H9 (cell line): Measurements from ENCODE around the gene CDC42EP3. TPM values are rescaled to one million over a fixed set of nuclear protein-coding genes. Genes with fewer than 3 reads are reported as not detected.

Experiments
- DNase-seq: peaks from one replicate; pipeline ENCODE4 v3.0.0-alpha.2; 2017
- H2AFZ ChIP-seq: one replicate; pipeline ENCODE4 v1.6.1; 2013; ENCODE audit warnings: mild to moderate bottlenecking, low read length, control low read depth, moderate library complexity
- H2AK5ac ChIP-seq: 2 replicates; pipeline ENCODE4 v1.6.1; 2013; ENCODE audit warnings: low read length, control low read depth, mixed read lengths; ENCODE audit not compliant: insufficient read length
- H2BK120ac ChIP-seq: one replicate; pipeline ENCODE4 v1.6.1; 2013; ENCODE audit warnings: low read depth, mild to moderate bottlenecking, low read length, control low read depth, inconsistent platforms; ENCODE audit not compliant: poor library complexity, severe bottlenecking
- H2BK12ac ChIP-seq: 2 replicates; pipeline ENCODE4 v1.6.1; 2013; ENCODE audit warnings: low read length, control low read depth, mixed read lengths, low read depth; ENCODE audit not compliant: insufficient read length
- H2BK15ac ChIP-seq: 2 replicates; pipeline ENCODE4 v1.6.1; 2013; ENCODE audit warnings: low read depth, low read length, control low read depth
- H2BK20ac ChIP-seq: one replicate; pipeline ENCODE4 v1.6.1; 2013; ENCODE audit warnings: low read depth, mild to moderate bottlenecking, low read length, control low read depth, inconsistent platforms; ENCODE audit not compliant: poor library complexity, severe bottlenecking
- H2BK5ac ChIP-seq: 2 replicates; pipeline ENCODE4 v1.6.1; 2013; ENCODE audit warnings: low read length, control low read depth, mixed read lengths; ENCODE audit not compliant: insufficient read length
- H3K14ac ChIP-seq: 2 replicates; pipeline ENCODE4 v1.6.1; 2013; ENCODE audit warnings: low read length, control low read depth; ENCODE audit not compliant: insufficient read depth
- H3K18ac ChIP-seq: 2 replicates; pipeline ENCODE4 v1.6.1; 2013; ENCODE audit warnings: low read depth, mild to moderate bottlenecking, mixed read lengths, low read length, control low read depth; ENCODE audit not compliant: insufficient read length
- H3K23ac ChIP-seq: 2 replicates; pipeline ENCODE4 v1.6.1; 2013; ENCODE audit warnings: low read length, control low read depth, mixed read lengths, low read depth; ENCODE audit not compliant: insufficient read length
- H3K23me2 ChIP-seq: 2 replicates; pipeline ENCODE4 v1.6.1; 2013; ENCODE audit warnings: low read depth, mild to moderate bottlenecking, mixed read lengths, low read length, control low read depth; ENCODE audit not compliant: insufficient read length, poor library complexity, severe bottlenecking
- H3K27ac ChIP-seq: 2 replicates; pipeline ENCODE4 v1.5.1; 2013; ENCODE audit warnings: low read length, control low read depth, mixed read lengths, low read depth; ENCODE audit not compliant: insufficient read length
- H3K27me3 ChIP-seq: 2 replicates; pipeline ENCODE4 v1.6.1; 2013; ENCODE audit warnings: low read length, control low read depth, inconsistent platforms; ENCODE audit not compliant: insufficient read depth
- H3K4ac ChIP-seq: 2 replicates; pipeline ENCODE4 v1.6.1; 2013; ENCODE audit warnings: low read depth, mild to moderate bottlenecking, control low read depth, inconsistent platforms, low read length, moderate library complexity
- H3K4me1 ChIP-seq: 2 replicates; pipeline ENCODE4 v1.6.1; 2013; ENCODE audit warnings: low read length, control low read depth, inconsistent platforms; ENCODE audit not compliant: insufficient read depth
- H3K4me2 ChIP-seq: 2 replicates; pipeline ENCODE4 v1.6.1; 2013; ENCODE audit warnings: low read length, control low read depth, mixed read lengths; ENCODE audit not compliant: insufficient read length, insufficient read depth
- H3K56ac ChIP-seq: 2 replicates; pipeline ENCODE4 v1.6.1; 2013; ENCODE audit warnings: low read depth, mild to moderate bottlenecking, mixed read lengths, low read length, control low read depth; ENCODE audit not compliant: insufficient read length
- H3K79me1 ChIP-seq: 2 replicates; pipeline ENCODE4 v1.6.1; 2013; ENCODE audit warnings: low read depth, mild to moderate bottlenecking, moderate library complexity, low read length, control low read depth, inconsistent platforms; ENCODE audit not compliant: insufficient read depth, poor library complexity, severe bottlenecking
- H3K79me2 ChIP-seq: 2 replicates; pipeline ENCODE4 v1.6.1; 2013; ENCODE audit warnings: low read length, control low read depth, inconsistent platforms; ENCODE audit not compliant: insufficient read depth
- H3K9ac ChIP-seq: 2 replicates; pipeline ENCODE4 v1.6.1; 2013; ENCODE audit warnings: low read length, control low read depth, mixed read lengths; ENCODE audit not compliant: insufficient read length; ENCODE audit errors: extremely low read depth
- H3K9me3 ChIP-seq: one replicate; pipeline ENCODE4 v1.6.1; 2013; ENCODE audit warnings: low read depth, low read length, inconsistent platforms; ENCODE audit not compliant: control insufficient read depth
- H3T11ph ChIP-seq: one replicate; pipeline ENCODE4 v1.6.1; 2013; ENCODE audit warnings: mild to moderate bottlenecking, low read length, control low read depth, inconsistent platforms
- H4K20me1 ChIP-seq: one replicate; pipeline ENCODE4 v1.6.1; 2013; ENCODE audit not compliant: control insufficient read depth, insufficient read length, insufficient read depth
- H4K5ac ChIP-seq: 2 replicates; pipeline ENCODE4 v1.6.1; 2013; ENCODE audit warnings: low read depth, mild to moderate bottlenecking, mixed read lengths, low read length, control low read depth; ENCODE audit not compliant: insufficient read length
- H4K8ac ChIP-seq: replicated peaks from 2 replicates; pipeline ENCODE4 v1.6.1; 2013; ENCODE audit warnings: low read length, control low read depth, mixed read lengths, low read depth; ENCODE audit not compliant: insufficient read length
- H4K91ac ChIP-seq: 2 replicates; pipeline ENCODE4 v1.6.1; 2013; ENCODE audit warnings: low read depth, mild to moderate bottlenecking, moderate library complexity, mixed read lengths, low read length, control low read depth; ENCODE audit not compliant: insufficient read length
- H3K27ac Mint-ChIP-seq, 3 experiments: 2 replicates in 2 of 3; 3 replicates in 1 of 3; pipeline ENCODE4 v1.8.0; 2020 to 2021; ENCODE audit warnings: mixed read lengths in 3 of 3, mild to moderate bottlenecking in 1 of 3, moderate library complexity in 1 of 3
- H3K27me3 Mint-ChIP-seq: 2 replicates; pipeline ENCODE4 v1.8.0; 2021; ENCODE audit warnings: low read depth, mild to moderate bottlenecking, moderate library complexity, mixed read lengths
- H3K36me3 Mint-ChIP-seq, 3 experiments: 2 replicates in 2 of 3; 3 replicates in 1 of 3; pipeline ENCODE4 v1.8.0; 2020 to 2021; ENCODE audit warnings: low read depth in 3 of 3, mixed read lengths in 3 of 3; ENCODE audit not compliant: insufficient read depth in 1 of 3
- H3K4me1 Mint-ChIP-seq, 2 experiments: 2 replicates each; pipeline ENCODE4 v1.8.0; 2020; ENCODE audit warnings: mixed read lengths in 2 of 2
- H3K4me3 Mint-ChIP-seq, 2 experiments: 2 replicates in 1 of 2; 3 replicates in 1 of 2; pipeline ENCODE4 v1.8.0; 2020 to 2021; ENCODE audit warnings: mild to moderate bottlenecking in 2 of 2, mixed read lengths in 2 of 2, moderate library complexity in 1 of 2
- H3K9me3 Mint-ChIP-seq, 2 experiments: 2 replicates in 1 of 2; 3 replicates in 1 of 2; pipeline ENCODE4 v1.8.0; 2020; ENCODE audit warnings: mild to moderate bottlenecking in 2 of 2, mixed read lengths in 2 of 2, moderate library complexity in 1 of 2
- CTCF ChIP-seq: fragments of 200-600 bp; sonication (generic); conservative IDR thresholded peaks from 3 replicates; pipeline ENCODE4 v1.8.0; 2021; ENCODE audit warnings: antibody characterized with exemption, mild to moderate bottlenecking
- WGBS: extraction: QIAGEN DNeasy Blood & Tissue Kit; methylation state at CpG from one replicate; pipeline ENCODE4 v1.1.7; 2013; ENCODE audit warnings: missing lambda C conversion rate, low lambda C conversion rate, mixed read lengths; ENCODE audit not compliant: insufficient read length; ENCODE audit errors: extremely low coverage; 5-methylcytosine and 5-hydroxymethylcytosine counted together
- total RNA-seq: library from RNA; stranded (reverse); gene quantifications from 2 replicates; pipeline ENCODE4 v1.2.1, GENCODE V29; 2021

The CDC42EP3 gene
- total RNA-seq, 1 experiment from 2014 or later, result 61.5 TPM

DNA sequence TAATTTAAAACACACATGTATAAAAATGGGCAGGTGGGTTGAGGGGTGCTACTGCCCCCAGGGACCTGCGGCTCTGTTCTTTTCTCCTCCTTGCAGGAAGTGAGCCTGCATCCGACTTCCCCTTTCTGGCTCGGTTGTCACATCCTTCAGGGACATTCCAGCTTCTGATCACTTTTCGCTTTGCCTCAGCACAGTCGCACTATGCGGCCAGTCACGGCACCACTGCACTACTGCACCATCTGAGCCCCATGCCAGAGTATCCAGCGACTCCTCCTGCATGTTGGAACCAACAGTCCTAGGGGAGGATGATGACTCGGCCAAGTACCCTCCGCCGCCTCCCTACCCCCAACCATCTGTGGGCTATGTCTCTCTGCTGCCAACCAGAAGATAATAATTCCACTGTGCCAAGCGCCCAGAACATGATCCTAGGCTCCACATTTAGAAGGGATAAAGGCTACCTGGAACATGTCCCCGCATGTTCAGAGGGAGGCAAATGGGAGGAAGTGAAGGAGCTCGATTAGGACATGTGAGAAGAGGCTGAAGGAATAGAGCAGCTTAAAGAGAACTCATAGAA, 17.6 kb downstream of the CDC42EP3 start:
- no peak overlapping the region for H3K56ac ChIP-seq
- no peaks in the 10 kb centered on the region for H3K23me2 ChIP-seq
- DNase-seq, result no peak
- Mint-ChIP-seq H3K27me3 (peaks cover 2% of the 10 kb centered on the region; the same call in 1 of the 2 replicates), H3K36me3 (peaks cover 14 to 44% (median 25%) of the 10 kb centered on the region in 3 experiments), H3K9me3 (no peaks in the 10 kb centered on the region; a peak in 1 of 5 replicates), H3K4me1 (peaks cover 79 to 80% of the 10 kb centered on the region in 2 experiments), H3K4me3 (peak overlapping the region; percentile 43 to 68; a peak in 4 of 5 replicates), H3K27ac (peak overlapping the region; percentile 22 to 94 (median 53); a peak in 5 of 7 replicates)
- peak overlapping the region; percentile 18 for H3K18ac ChIP-seq
- no CpG with 5 or more reads among the region's 14 CpGs for WGBS
- H3K79me1 ChIP-seq, result peaks cover 9% of the 10 kb centered on the region
- H3K23ac ChIP-seq, result no peak overlapping the region
- no peak overlapping the region for H3K4me2 ChIP-seq
- H3K14ac ChIP-seq, result no peak overlapping the region
- no peak overlapping the region for H2BK20ac ChIP-seq
- no peak overlapping the region for H2AK5ac ChIP-seq
- H4K91ac ChIP-seq, result no peak overlapping the region
- H4K20me1 ChIP-seq, result no peaks in the 10 kb centered on the region
- H4K8ac ChIP-seq, result no peak overlapping the region
- H2AFZ ChIP-seq, result no peak overlapping the region
- no peak overlapping the region for H3K27ac ChIP-seq
- H2BK15ac ChIP-seq, result no peak overlapping the region
- no peak overlapping the region for H4K5ac ChIP-seq
- TF ChIP-seq CTCF, result no peak
- H3K9me3 ChIP-seq, result no peaks in the 10 kb centered on the region
- no peak overlapping the region for H3T11ph ChIP-seq
- H3K27me3 ChIP-seq, result peaks cover 2% of the 10 kb centered on the region; the same call in 1 of the 2 replicates
- no peak overlapping the region for H2BK12ac ChIP-seq
- H3K4me1 ChIP-seq, result peaks cover 39% of the 10 kb centered on the region
- H3K9ac ChIP-seq, result no peak overlapping the region
- H2BK120ac ChIP-seq, result no peak overlapping the region
- peaks cover 15% of the 10 kb centered on the region; the same call in 1 of the 2 replicates for H3K79me2 ChIP-seq
- no peak overlapping the region for H3K4ac ChIP-seq
- no peak overlapping the region for H2BK5ac ChIP-seq
